Right atrium auricular region (tissue), 2 donors: ENCODE data around the gene RRAGC. TPM values are rescaled to one million over a fixed set of nuclear protein-coding genes. Genes with fewer than 3 reads are reported as not detected.

Experiments used
- DNase-seq: peaks from one replicate; pipeline ENCODE4 v3.0.0-alpha.2; 2019; ENCODE audit warnings: low spot score
- H3K27ac ChIP-seq, 2 donors: fragments of 200-600 bp; sonication (generic); 1 replicate in 1 of 2; 2 replicates in 1 of 2; pipeline ENCODE4 v1.5.1; 2016 to 2019
- H3K27me3 ChIP-seq, 2 donors: fragments of 200-600 bp; sonication (generic); one replicate each; pipeline versions ENCODE4 v1.5.1 to v1.6.0; 2017 to 2019
- H3K36me3 ChIP-seq: fragments of 200-600 bp; sonication (generic); one replicate; pipeline ENCODE4 v1.5.1; 2016
- H3K4me1 ChIP-seq, 2 donors: fragments of 200-600 bp; sonication (generic); one replicate each; pipeline versions ENCODE4 v1.5.1 to v1.6.0; 2017 to 2019
- H3K4me3 ChIP-seq, 2 donors: fragments of 200-600 bp; sonication (generic); 1 replicate in 1 of 2; 2 replicates in 1 of 2; pipeline ENCODE4 v1.5.1; 2017 to 2019; ENCODE audit warnings: mild to moderate bottlenecking in 1 of 2, moderate library complexity in 1 of 2
- H3K9me3 ChIP-seq, 2 donors: fragments of 200-600 bp; sonication (generic); one replicate each; pipeline ENCODE4 v1.5.1; 2019
- total RNA-seq, 2 donors: library from RNA; depleted of rRNA; stranded (reverse); fragments of >200 nt; gene quantifications; one replicate each; pipeline ENCODE4 v1.1.0, GENCODE V29; 2016
- TF ChIP-seq, protein P1 (sequence below), 2 donors: fragments of 200-600 bp; sonication (generic); IDR thresholded peaks; one replicate each; pipeline ENCODE4 v1.5.1; 2019; ENCODE audit warnings: antibody characterized with exemption in 2 of 2

Gene RRAGC
- total RNA-seq, 2 donors from 2014 or later, result 9.2 to 10.7 TPM

DNA sequence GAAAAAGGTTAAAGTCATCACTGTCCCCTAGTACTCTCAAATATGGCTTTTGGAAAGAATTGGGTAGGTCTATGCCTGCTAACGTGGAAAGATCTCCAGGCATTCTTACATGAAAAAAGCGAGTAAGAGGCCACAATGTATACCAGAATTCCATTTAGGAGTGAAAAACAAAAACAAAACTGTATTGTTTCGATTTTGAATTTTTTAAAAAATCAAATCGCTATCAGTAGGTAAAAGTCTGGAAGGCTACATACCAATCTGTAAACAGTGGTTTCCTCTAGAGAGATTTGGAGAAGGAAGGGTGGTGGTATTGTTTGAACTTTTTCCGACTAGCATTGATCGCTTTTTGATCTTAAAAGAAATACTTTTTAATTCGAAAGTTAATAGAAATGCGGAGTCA is 55.9 kb downstream of the RRAGC start:
- Histone ChIP-seq H3K9me3 (peaks cover 0 to 5% of the 10 kb centered on the region in 2 donors), H3K27me3 (peaks cover 0 to 5% of the 10 kb centered on the region in 2 donors), H3K4me1 (peaks cover 0 to 6% of the 10 kb centered on the region in 2 donors), H3K27ac (no peak overlapping the region), H3K4me3 (peak overlapping the region in 1 of 2 donors; percentile 35), H3K36me3 (no peaks in the 10 kb centered on the region)
- TF ChIP-seq, protein P1, sequence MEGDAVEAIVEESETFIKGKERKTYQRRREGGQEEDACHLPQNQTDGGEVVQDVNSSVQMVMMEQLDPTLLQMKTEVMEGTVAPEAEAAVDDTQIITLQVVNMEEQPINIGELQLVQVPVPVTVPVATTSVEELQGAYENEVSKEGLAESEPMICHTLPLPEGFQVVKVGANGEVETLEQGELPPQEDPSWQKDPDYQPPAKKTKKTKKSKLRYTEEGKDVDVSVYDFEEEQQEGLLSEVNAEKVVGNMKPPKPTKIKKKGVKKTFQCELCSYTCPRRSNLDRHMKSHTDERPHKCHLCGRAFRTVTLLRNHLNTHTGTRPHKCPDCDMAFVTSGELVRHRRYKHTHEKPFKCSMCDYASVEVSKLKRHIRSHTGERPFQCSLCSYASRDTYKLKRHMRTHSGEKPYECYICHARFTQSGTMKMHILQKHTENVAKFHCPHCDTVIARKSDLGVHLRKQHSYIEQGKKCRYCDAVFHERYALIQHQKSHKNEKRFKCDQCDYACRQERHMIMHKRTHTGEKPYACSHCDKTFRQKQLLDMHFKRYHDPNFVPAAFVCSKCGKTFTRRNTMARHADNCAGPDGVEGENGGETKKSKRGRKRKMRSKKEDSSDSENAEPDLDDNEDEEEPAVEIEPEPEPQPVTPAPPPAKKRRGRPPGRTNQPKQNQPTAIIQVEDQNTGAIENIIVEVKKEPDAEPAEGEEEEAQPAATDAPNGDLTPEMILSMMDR (IDR thresholded peaks at IDR 0.05), result no peak
- DNase-seq, result no peak

DNA sequence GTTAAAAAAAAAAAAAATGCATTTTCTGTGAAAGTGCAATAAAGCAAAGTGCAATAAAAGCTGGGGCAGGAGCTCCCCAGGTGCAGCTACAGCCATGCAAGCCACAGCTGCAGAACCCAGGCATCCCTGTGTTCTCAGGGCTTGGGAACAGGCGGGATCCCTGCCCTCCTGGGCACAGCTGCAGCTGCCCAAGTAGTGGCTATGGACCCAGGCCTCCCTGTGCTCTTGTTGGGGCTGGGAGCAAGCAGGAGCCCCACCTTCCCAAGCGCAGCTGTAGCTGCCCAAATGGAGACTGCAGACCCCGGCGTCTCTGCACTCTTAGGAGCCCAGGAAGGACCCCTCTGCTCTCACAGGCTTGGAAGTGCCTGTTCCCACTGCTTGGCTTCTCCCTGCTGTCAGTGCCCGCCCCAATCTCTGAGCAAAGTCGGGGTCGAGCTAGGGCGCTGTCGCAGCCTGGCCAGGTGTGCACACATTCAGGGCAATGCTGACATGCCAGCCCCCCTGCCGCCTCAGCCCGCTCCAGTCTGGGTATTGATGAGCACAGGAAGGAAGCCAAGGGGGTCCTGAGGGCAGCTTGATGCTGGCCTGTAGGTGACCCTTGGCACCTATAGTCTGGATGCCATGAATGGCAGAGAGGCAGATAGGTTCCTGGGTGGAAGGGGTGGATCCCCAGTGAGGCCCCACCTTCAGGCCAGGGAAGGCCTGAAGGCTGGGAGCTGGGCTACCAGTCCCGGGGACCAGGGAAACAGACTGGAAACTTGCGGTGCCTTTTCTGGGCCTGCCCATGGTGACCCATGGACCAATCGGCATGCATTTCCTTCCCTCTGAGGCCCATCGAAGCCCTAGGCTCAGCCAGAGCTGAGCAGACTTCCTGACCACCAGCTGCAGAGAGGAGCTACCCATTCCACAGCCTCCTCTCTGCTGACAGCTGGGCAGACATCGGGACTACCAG is 58.6 kb downstream of the RRAGC start:
- Histone ChIP-seq H3K27ac (no peak overlapping the region), H3K4me3 (no peak overlapping the region), H3K27me3 (peaks cover 0 to 5% of the 10 kb centered on the region in 2 donors), H3K4me1 (peaks cover 0 to 6% of the 10 kb centered on the region in 2 donors), H3K36me3 (no peaks in the 10 kb centered on the region), H3K9me3 (peaks cover 0 to 5% of the 10 kb centered on the region in 2 donors)
- no peak for DNase-seq
- TF ChIP-seq, protein P1 (IDR thresholded peaks at IDR 0.05), result no peak

DNA sequence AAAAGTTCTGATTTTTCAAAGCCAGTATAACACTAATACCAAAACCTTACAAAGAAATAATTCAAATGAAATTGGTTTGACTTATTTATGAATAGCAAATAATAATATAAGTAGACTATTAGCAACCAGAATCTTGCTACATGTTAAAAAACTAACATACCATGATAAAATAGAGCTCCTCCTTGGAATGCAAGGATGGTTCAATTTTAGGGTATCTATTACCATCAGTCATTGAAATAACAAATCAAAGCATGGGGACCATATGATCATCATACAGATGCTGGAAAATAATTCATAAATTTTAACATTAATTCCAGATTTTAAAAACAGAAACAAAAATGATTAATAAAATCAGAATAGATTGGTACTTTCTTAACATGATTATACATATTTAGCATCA is 66.3 kb downstream of the RRAGC start:
- peaks cover 0 to 18% of the 10 kb centered on the region in 2 donors for H3K9me3 ChIP-seq
- no peaks in the 10 kb centered on the region for H3K4me1 ChIP-seq
- TF ChIP-seq, protein P1 (IDR thresholded peaks at IDR 0.05), result no peak
- H3K36me3 ChIP-seq, result no peaks in the 10 kb centered on the region
- H3K27me3 ChIP-seq, result no peaks in the 10 kb centered on the region
- no peak overlapping the region for H3K4me3 ChIP-seq
- no peak overlapping the region for H3K27ac ChIP-seq
- no peak for DNase-seq

DNA sequence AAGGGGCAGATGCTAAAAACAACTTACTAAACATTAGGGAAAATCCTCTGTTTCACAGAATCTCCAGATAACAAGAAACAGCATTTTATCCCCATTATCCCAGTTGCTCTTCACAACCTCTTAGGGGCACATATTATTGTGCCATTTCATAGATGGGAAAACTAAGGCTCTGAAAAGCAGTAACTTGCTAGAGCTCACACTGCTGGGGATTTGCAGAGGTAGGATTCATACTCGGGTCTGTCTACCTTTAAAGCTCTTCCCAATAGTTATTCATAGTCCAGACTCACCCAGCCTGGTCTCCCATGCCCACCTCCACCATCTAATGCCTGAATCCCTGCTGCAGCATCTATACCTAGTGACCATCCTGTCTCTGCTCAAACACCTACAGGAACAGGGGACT is 67.7 kb downstream of the RRAGC start:
- Histone ChIP-seq H3K36me3 (no peaks in the 10 kb centered on the region), H3K27me3 (no peaks in the 10 kb centered on the region)

DNA sequence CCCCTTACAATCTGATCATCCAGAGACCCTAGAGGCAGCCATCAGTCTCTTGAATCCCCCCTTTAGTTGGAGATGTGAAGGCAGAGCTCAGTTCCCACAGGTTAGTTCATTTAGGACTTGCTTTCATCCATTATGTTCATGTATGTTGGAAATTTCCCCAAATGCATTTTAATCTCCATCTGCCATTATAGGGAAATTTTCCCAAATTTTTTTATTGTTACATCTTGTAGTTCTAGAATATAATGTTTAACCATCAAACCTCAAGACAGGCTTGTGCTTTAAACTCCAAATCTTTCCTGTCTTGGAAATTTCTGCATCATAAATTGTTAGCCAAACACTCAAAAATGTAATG is 68.4 kb downstream of the RRAGC start:
- H3K36me3 ChIP-seq, result no peaks in the 10 kb centered on the region
- H3K4me3 ChIP-seq, result no peak overlapping the region
- no peak overlapping the region for H3K27ac ChIP-seq
- no peak for DNase-seq
- no peaks in the 10 kb centered on the region for H3K27me3 ChIP-seq
- peaks cover 0 to 18% of the 10 kb centered on the region in 2 donors for H3K9me3 ChIP-seq
- TF ChIP-seq, protein P1 (IDR thresholded peaks at IDR 0.05), result no peak
- H3K4me1 ChIP-seq, result no peaks in the 10 kb centered on the region

More for the DNA sequence above, 67.7 kb downstream of the RRAGC start:
- DNase-seq, result no peak
- Histone ChIP-seq H3K4me1 (no peaks in the 10 kb centered on the region), H3K4me3 (no peak overlapping the region), H3K9me3 (peaks cover 0 to 18% of the 10 kb centered on the region in 2 donors), H3K27ac (no peak overlapping the region)
- TF ChIP-seq, protein P1 (IDR thresholded peaks at IDR 0.05), result no peak
